GM12878 (cell line): ENCODE results near the gene CD9.

Source experiments
- HCFC1 ChIP-seq: fragments of 150-350 bp; IDR thresholded peaks from 2 replicates; pipeline ENCODE4 v1.6.1; 2014; ENCODE audit warnings: low read length
- USF2 ChIP-seq: IDR thresholded peaks from 2 replicates; pipeline ENCODE4 v1.6.1; 2011; ENCODE audit warnings: low read depth, low read length, improper control_type of control experiment, borderline replicate concordance

- TF ChIP-seq HCFC1: no peak
- no peak for TF ChIP-seq USF2
Observed at GRCh38 chr12:6193853-6194815, 6.1 kb upstream of the CD9 start.
